Activated CD8-positive, alpha-beta T cell treated with anti-CD3 and anti-CD28 coated beads, Interleukin-2, amount 10 ng/mL, durations not matched to agents 7 days and 5 days (primary cell): ENCODE results near the gene CMTM8. TPM values are rescaled to one million over a fixed set of nuclear protein-coding genes. Genes with fewer than 3 reads are reported as not detected.
"Not testable (repeated sequence)": the region's sequence is repeated elsewhere in the genome, so short reads cannot be mapped to it uniquely, and the experiment has no call there.

Experiments used
- ATAC-seq: fragments of 150-1000 bp; cut with Tn5 transposase; one replicate; pipeline ENCODE4 v1.10.0; 2021; ENCODE audit warnings: moderate library complexity
- CTCF ChIA-PET: fragments of 350-600 bp; sonication (Branson Sonifier 250); formaldehyde crosslinking; loops from one replicate; lab custom pipeline; 2021; ENCODE audit warnings: antibody characterized with exemption; lab: Charles Lee
- POLR2A ChIA-PET: fragments of 350-600 bp; sonication (Branson Sonifier 250); formaldehyde crosslinking; loops from one replicate; lab custom pipeline; 2021; ENCODE audit warnings: antibody characterized with exemption; lab: Charles Lee
- DNase-seq: peaks from one replicate; pipeline ENCODE4 v3.0.0-alpha.2; 2020
- H3K27ac Mint-ChIP-seq: one replicate; pipeline ENCODE4 v1.8.0; 2021; ENCODE audit warnings: mild to moderate bottlenecking, mixed read lengths
- H3K27me3 Mint-ChIP-seq: one replicate; pipeline ENCODE4 v1.8.0; 2021; ENCODE audit warnings: low read depth, mixed read lengths
- H3K36me3 Mint-ChIP-seq: one replicate; pipeline ENCODE4 v1.8.0; 2021; ENCODE audit warnings: low read depth, mixed read lengths
- H3K4me1 Mint-ChIP-seq: one replicate; pipeline ENCODE4 v1.8.0; 2021; ENCODE audit warnings: low read depth, mixed read lengths
- H3K4me3 Mint-ChIP-seq: one replicate; pipeline ENCODE4 v1.8.0; 2021; ENCODE audit warnings: mild to moderate bottlenecking, mixed read lengths
- H3K9me3 Mint-ChIP-seq: one replicate; pipeline ENCODE4 v1.8.0; 2022; ENCODE audit warnings: mixed read lengths; ENCODE audit not compliant: insufficient read depth
- total RNA-seq, 2 experiments: library from RNA; stranded (reverse); gene quantifications; one replicate each; pipeline ENCODE4 v1.2.3, GENCODE V29; 2021

CMTM8 gene
- total RNA-seq, 2 experiments from 2014 or later = 2.1 TPM

DNA sequence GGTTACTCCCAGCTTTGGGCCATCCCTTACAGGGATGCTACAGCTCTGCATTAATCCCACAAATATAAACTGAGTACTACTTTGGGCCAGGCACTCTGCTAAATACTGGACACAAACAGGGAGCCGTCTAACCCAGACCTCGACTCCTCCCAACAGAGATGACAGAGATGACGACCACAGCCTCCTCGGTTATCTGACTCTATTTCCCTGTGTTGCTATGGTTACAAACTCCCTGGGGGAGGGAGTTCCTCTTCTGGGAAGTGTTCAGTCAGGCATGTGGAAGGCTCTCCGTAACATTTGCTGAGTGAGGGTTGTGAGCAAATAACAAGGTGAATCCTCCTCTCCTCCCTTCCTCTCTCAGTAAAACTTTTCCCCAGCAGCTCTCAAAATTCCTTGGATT, 146.5 kb downstream of the CMTM8 start:
- peaks cover 3% of the 10 kb centered on the region for H3K4me1 Mint-ChIP-seq
- no peak for ATAC-seq
- H3K4me3 Mint-ChIP-seq = no peak overlapping the region
- ChIA-PET POLR2A (no interaction called here), CTCF (interaction anchor here (0.7 kb wide), 1 partner anchor 10 kb away, joined by 4 read pairs; no protein-coding TSS in a partner anchor)
- no peaks in the 10 kb centered on the region for H3K36me3 Mint-ChIP-seq
- H3K27ac Mint-ChIP-seq = no peak overlapping the region
- no peak for DNase-seq
- H3K27me3 Mint-ChIP-seq = peaks cover 7% of the 10 kb centered on the region
- no peaks in the 10 kb centered on the region for H3K9me3 Mint-ChIP-seq

GRCh38 chr3:32387512-32387911, 149.0 kb downstream of the CMTM8 start:
- CTCF ChIA-PET = interaction anchor here (1.2 to 7.3 kb wide), 4 partner anchors 10 to 81 kb away, joined by 3 to 60 read pairs (median 7); no protein-coding TSS in a partner anchor
- Mint-ChIP-seq H3K36me3 (peaks cover 2% of the 10 kb centered on the region), H3K4me3 (no peak overlapping the region), H3K9me3 (no peaks in the 10 kb centered on the region), H3K4me1 (peaks cover 16% of the 10 kb centered on the region), H3K27me3 (peaks cover 4% of the 10 kb centered on the region), H3K27ac (no peak overlapping the region)
- ATAC-seq = no peak
- POLR2A ChIA-PET = no interaction called here
- no peak for DNase-seq

- H3K27ac Mint-ChIP-seq = not testable (repeated sequence)
- POLR2A ChIA-PET = interaction anchor here (0.6 to 2.9 kb wide), 2 partner anchors 71 to 81 kb away, joined by 3 to 9 read pairs; no protein-coding TSS in a partner anchor
These were observed 151.1 kb downstream of the CMTM8 start for GRCh38 chr3:32389577-32389976.

GRCh38 chr3:32391643-32392535, 153.4 kb downstream of the CMTM8 start, which contains the start of gene CMTM7:
Gene CMTM7 (plus strand): TSS chr3:32391853. CDS start chr3:32391907, 54 bp downstream.
- DNase-seq = peak; percentile 75
- ChIA-PET CTCF (interaction anchor here (0.8 to 7.3 kb wide), 9 partner anchors 17 to 859 kb away, joined by 3 to 60 read pairs (median 4); no protein-coding TSS in a partner anchor), POLR2A (interaction anchor here (0.7 to 2.9 kb wide), 9 partner anchors 8 to 110 kb away, joined by 3 to 9 read pairs (median 5); no protein-coding TSS in a partner anchor)
- Mint-ChIP-seq H3K36me3 (peaks cover 23% of the 10 kb centered on the region), H3K4me3 (peak within 1 kb of the TSS; percentile 98), H3K9me3 (no peaks in the 10 kb centered on the region), H3K27me3 (no peaks in the 10 kb centered on the region), H3K4me1 (peaks cover 56% of the 10 kb centered on the region), H3K27ac (peak within 1 kb of the TSS; percentile 92)
- peak; percentile 84 for ATAC-seq

More at GRCh38 chr3:32389577-32389976, 151.1 kb downstream of the CMTM8 start:
- not testable (repeated sequence) for H3K9me3 Mint-ChIP-seq, ATAC-seq, DNase-seq, H3K27me3 Mint-ChIP-seq
- CTCF ChIA-PET = interaction anchor here (0.6 to 7.3 kb wide), 5 partner anchors 14 to 146 kb away, joined by 3 to 60 read pairs (median 16); no protein-coding TSS in a partner anchor
- Mint-ChIP-seq H3K4me1 (peaks cover 36% of the 10 kb centered on the region), H3K4me3 (peak overlapping the region; percentile 6), H3K36me3 (peaks cover 14% of the 10 kb centered on the region)

DNA sequence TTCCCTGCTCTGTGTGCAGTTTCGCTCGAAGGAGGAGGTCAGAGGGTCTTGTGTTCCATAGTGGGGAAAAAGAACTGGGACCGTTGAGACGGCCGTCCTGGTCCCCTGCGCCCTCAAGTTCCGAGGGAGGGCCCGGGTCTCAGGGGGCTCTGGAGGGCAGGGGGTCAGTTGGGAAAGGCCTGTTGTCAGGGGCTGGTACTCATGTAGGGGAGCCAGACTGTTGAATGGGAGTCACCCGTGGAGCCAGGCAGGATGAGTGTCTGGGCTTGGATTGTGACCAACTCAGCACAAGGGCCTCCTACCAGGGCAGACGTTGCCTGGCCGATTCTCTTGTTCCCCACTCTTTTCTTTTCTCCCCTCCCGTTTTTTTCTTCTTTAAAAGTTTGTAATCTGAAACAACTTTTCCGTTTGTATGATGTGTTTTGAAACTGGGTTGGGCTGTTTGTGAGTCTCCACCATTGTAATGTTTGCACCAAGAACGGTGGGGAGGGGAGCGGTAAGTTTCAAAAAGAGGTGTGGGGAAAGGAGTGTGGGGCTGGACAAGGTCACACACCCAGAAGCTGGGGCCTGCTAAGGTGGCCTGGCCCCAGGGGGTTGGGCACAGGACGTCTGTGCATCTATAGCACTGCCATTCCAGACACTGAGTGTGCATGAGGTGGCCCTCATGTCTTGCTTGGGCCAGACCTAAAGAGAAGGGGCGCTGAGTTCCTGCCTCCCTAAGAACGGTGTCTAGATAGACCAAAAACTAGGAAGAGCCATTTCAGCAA, 154.2 kb downstream of the CMTM8 start:
- no peaks in the 10 kb centered on the region for H3K27me3 Mint-ChIP-seq
- POLR2A ChIA-PET = interaction anchor here (1.2 to 2.9 kb wide), 5 partner anchors 8 to 68 kb away, joined by 3 to 9 read pairs (median 5); no protein-coding TSS in a partner anchor
- ATAC-seq (peak; percentile 31), DNase-seq (peak; percentile 34)
- CTCF ChIA-PET = interaction anchor here (0.8 to 7.3 kb wide), 5 partner anchors 17 to 859 kb away, joined by 3 to 60 read pairs (median 4); no protein-coding TSS in a partner anchor
- no peaks in the 10 kb centered on the region for H3K9me3 Mint-ChIP-seq
- H3K4me1 Mint-ChIP-seq = peaks cover 57% of the 10 kb centered on the region
- peak overlapping the region; percentile 92 for H3K27ac Mint-ChIP-seq
- H3K36me3 Mint-ChIP-seq = peaks cover 23% of the 10 kb centered on the region
- peak overlapping the region; percentile 98 for H3K4me3 Mint-ChIP-seq

DNA sequence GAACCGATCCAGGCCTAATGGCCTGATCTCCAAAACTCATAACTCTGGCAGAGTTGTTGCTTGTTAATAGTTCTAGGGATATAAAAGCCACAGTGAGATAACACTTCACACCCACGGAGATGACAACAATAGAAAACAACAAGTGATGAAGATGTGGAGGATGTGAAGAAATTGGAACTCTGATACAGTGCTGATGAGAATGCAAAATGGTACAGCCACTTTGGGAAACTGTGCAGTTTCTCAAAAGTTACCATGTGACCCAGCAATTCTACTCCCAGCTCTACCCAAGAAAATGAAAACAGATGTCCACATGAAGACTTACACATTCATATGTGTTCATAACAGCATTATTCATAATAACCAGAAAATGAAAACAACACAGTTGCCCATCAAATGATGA, 157.0 kb downstream of the CMTM8 start:
- no peak for DNase-seq
- no peak for ATAC-seq
- peaks cover 23% of the 10 kb centered on the region for H3K36me3 Mint-ChIP-seq
- H3K4me1 Mint-ChIP-seq = peaks cover 72% of the 10 kb centered on the region
- H3K27ac Mint-ChIP-seq = peak overlapping the region; percentile 12
- no peak overlapping the region for H3K4me3 Mint-ChIP-seq
- POLR2A ChIA-PET = interaction anchor here (0.9 to 1.6 kb wide), 2 partner anchors 38 to 107 kb away, joined by 3 to 4 read pairs; partner anchors contain the start of gene CMTM6
- H3K9me3 Mint-ChIP-seq = no peaks in the 10 kb centered on the region
- CTCF ChIA-PET = interaction anchor here (0.8 to 8.2 kb wide), 10 partner anchors 10 to 220 kb away, joined by 3 to 86 read pairs (median 4); no protein-coding TSS in a partner anchor
- no peaks in the 10 kb centered on the region for H3K27me3 Mint-ChIP-seq

GRCh38 chr3:32397941-32398340, 159.5 kb downstream of the CMTM8 start:
- DNase-seq = no peak
- POLR2A ChIA-PET = no interaction called here
- no peak overlapping the region for H3K4me3 Mint-ChIP-seq
- H3K4me1 Mint-ChIP-seq = peaks cover 74% of the 10 kb centered on the region
- H3K36me3 Mint-ChIP-seq = peaks cover 22% of the 10 kb centered on the region
- CTCF ChIA-PET = interaction anchor here (0.7 to 8.2 kb wide), 11 partner anchors 10 to 100 kb away, joined by 3 to 86 read pairs (median 4); no protein-coding TSS in a partner anchor
- ATAC-seq = no peak
- no peaks in the 10 kb centered on the region for H3K27me3 Mint-ChIP-seq
- H3K27ac Mint-ChIP-seq = no peak overlapping the region
- H3K9me3 Mint-ChIP-seq = no peaks in the 10 kb centered on the region

DNA sequence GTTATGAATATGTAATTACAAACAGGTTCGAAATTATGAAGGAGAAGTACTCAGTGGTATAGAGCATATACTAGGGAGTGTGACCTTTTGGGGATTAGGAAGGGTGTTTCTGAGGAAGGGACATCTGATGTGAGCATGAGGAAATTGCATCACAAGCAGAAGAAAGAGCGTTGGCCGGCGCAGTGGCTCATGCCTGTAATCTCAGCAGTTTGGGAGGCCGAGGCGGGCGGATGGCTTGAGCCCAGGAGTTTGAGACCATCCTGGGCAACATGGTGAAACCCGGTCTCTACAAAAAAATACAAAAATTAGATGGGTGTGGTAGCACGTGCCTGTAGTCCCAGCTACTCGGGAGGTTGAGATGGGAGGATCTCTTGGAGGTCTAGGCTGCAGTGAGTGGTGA, 160.1 kb downstream of the CMTM8 start:
- CTCF ChIA-PET = interaction anchor here (0.6 to 8.2 kb wide), 11 partner anchors 11 to 222 kb away, joined by 3 to 86 read pairs (median 4); no protein-coding TSS in a partner anchor
- DNase-seq = no peak
- Mint-ChIP-seq H3K27me3 (no peaks in the 10 kb centered on the region), H3K9me3 (no peaks in the 10 kb centered on the region), H3K27ac (no peak overlapping the region), H3K36me3 (peaks cover 20% of the 10 kb centered on the region), H3K4me1 (peaks cover 74% of the 10 kb centered on the region), H3K4me3 (no peak overlapping the region)
- ATAC-seq = no peak
- POLR2A ChIA-PET = no interaction called here

DNA sequence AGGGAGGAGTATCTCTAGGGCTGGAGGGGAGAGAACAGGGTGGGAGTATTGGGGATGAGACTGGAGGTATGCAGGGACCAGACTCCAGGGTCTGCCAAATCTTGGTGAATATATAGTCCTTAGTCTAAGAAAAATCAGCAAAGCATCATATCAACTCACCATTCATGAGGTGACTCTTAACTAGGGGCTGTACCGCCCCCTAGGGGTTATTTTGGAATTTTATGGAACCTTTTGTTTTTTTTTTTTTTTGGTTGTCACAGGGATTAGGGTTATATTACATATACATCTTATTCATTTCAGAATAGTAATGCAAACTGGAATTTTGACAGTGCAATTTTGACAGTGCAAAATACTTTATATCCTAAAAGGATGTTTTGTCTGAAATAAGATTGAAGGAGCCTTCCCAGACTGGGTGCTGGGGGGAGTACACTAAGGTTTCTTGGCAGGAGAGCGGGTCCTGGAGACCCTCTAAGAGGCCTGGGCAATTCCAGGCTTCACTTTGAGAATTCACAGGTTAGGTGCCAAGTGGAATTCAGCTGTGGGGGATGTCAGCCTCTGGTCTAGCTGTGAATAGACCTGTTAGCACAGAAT, 160.6 kb downstream of the CMTM8 start:
- Mint-ChIP-seq H3K4me1 (peaks cover 72% of the 10 kb centered on the region), H3K27ac (no peak overlapping the region), H3K9me3 (no peaks in the 10 kb centered on the region), H3K36me3 (peaks cover 19% of the 10 kb centered on the region), H3K27me3 (no peaks in the 10 kb centered on the region), H3K4me3 (no peak overlapping the region)
- POLR2A ChIA-PET = no interaction called here
- CTCF ChIA-PET = interaction anchor here (0.5 to 8.2 kb wide), 8 partner anchors 14 to 223 kb away, joined by 3 to 86 read pairs (median 5); no protein-coding TSS in a partner anchor
- DNase-seq = peak; percentile 67
- ATAC-seq = peak; percentile 11

DNA sequence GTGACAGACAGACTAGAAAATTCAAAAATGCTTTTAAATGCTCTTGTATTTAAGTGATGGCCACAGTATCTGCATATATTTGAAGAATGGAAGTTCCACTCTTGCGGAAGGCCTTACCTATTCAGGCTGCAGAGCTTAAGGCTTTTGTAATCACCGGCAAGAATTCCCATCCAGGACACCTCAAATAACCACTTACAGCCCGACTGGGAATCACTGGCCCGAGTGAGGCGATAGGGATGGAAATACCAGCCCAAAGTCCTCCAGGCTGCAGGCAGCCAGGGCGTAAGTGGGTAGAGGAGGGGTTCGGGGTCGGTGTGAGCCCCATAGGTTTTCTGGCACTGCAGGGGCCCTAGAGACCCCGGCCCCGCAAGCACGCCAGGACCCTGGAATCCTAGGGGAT, 162.6 kb downstream of the CMTM8 start:
- no peak for DNase-seq
- no peaks in the 10 kb centered on the region for H3K27me3 Mint-ChIP-seq
- H3K9me3 Mint-ChIP-seq = no peaks in the 10 kb centered on the region
- H3K4me3 Mint-ChIP-seq = peak overlapping the region; percentile 85
- peaks cover 24% of the 10 kb centered on the region for H3K36me3 Mint-ChIP-seq
- no peak for ATAC-seq
- ChIA-PET POLR2A (interaction anchor here (1.1 to 1.7 kb wide), 5 partner anchors 10 to 59 kb away, joined by 3 to 8 read pairs (median 4); partner anchors contain the start of gene CMTM7), CTCF (interaction anchor here (0.8 to 8.2 kb wide), 8 partner anchors 9 to 224 kb away, joined by 3 to 86 read pairs (median 6); no protein-coding TSS in a partner anchor)
- H3K27ac Mint-ChIP-seq = peak overlapping the region; percentile 98
- H3K4me1 Mint-ChIP-seq = peaks cover 68% of the 10 kb centered on the region
